HL-60/S4 (cell line): ENCODE data around the gene CCDC69.
"Not testable (repeated sequence)": the region's sequence is repeated elsewhere in the genome, so short reads cannot be mapped to it uniquely, and the experiment has no call there.

Source experiments
- in situ Hi-C: fragments of 300-500 bp; cut with MboI; formaldehyde crosslinking; loops from 2 replicates; pipeline ENCODE4 v1.14.3; 2022; ENCODE audit warnings: low sequenced_read_pairs

The CCDC69 gene

DNA sequence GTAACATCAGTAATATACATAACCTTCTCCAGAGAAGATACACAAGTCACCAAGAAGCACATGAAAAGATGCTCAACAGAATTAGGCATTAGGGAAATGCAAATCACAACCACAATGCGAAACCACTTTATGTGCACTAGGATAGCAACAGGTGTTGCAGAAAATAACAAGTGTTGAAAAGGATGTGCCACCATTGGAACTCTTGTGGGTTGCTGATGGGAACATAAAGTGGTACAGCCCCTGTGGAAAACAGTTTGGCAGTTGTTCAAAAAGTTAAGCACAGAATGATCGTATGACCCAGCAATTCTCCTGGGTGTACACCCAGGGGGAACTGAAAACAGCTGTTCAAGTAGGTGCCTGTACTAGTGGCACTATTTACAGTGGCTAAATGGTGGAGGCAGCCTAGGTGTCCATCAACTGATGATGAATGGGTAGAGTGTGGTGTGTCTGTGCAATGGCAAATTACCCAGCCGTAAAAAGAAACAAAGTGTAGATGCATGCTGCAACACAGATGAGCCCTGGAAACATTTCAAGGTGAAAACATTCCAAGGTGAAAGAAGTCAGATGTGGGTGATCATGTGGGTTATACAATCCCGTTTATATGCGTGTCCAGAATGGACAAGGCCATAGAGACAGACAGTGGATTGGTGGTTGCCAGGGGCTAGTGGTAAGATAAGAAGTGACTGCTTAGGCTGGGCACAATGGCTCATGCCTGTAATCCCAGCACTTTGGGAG is 27.2 kb downstream of the CCDC69 start:
- in situ Hi-C loops: no loop called here

DNA sequence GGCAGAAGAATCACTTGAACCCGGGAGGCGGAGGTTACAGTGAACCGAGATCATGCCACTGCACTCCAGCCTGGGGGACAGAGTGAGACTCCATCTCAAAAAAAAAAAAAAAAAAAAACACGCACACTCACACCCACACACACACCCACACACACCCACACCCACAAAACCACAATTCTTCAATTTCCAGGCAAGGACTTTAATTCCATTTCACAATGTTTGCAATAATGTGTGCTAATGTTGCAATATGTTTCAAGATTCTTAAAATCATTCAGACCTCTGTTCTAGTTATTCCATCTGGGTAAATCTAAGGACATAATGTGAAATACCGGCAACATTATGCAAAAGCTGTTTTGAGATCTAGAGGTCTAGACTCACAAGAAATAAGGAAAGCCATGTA is 28.3 kb downstream of the CCDC69 start:
- in situ Hi-C loops: no loop called here

DNA sequence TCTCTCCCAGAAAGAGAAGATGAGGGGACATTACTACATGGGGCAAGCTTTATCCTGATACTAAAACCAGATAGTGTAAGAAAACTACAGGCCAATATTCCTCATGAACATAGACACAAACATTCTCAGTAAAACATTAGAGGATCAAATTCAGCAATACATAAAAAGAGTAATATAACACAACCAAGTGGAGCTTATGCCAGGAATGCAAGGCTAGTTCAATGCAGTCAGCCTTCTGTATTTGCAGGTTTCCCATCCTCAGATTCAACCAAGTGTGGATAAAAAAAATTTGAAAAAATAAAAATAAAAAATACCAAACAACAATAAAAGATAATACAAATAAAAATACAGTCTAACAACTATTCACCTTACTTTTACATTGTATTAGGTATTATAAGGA is 31.3 kb downstream of the CCDC69 start:
- in situ Hi-C loops: no loop called here

DNA sequence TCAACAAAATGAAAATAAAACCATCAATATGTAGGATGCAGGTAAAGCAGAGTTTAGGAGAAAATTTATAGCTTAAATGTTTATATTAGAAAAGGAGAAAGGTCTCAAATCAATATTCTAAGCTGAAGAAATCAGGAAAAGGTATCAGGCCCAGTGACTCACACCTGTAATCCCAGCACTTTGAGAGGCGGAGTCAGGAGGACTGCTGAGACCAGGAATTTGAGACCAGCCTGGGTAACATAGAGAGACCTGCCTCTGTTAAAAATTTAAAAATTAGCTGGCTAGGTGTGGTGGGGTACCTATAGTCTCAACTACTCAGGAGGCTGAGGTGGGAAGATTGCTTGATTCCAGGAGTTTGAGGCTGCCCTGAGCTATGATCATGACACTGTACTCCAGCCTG is 32.2 kb downstream of the CCDC69 start:
- in situ Hi-C loops: no loop called here

DNA sequence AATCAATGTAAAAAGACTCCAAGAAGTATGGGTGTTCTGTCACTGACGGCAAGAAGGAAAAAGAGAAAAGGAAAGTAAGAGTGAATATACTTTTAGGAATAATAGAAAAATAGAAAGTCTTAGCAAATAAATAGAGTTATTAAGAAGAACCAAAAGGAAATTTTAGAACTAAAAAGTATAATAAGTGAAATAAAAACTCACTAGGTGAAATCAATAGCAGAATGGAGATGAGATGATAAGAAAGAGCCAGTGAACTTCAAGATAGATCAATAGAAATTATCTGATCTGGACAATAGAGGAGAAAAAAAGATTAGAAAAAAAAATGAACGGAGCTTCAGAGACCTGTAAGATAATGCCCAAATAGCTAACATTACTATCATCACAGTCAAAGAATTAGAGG is 34.7 kb downstream of the CCDC69 start:
- in situ Hi-C loops: no loop called here

DNA sequence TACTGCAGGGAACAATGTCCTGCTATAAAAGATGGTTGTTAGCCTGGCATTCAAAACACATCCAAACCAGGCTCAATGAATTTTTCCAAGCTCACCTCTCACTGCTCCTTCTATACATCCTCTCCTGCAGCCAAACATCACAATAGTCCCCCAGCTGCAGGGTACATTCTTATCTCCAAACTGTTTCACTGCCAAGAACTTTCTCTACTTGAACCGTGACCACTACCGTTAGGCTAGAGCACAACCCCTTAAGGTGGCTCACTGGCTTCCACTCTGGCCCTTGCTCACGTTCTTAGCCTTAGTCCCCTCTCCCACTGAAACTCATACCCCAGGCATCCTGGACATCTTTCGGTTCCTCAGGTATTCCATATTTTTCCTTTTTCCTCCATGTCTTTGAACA is 37.4 kb downstream of the CCDC69 start:
- in situ Hi-C loops: no loop called here

DNA sequence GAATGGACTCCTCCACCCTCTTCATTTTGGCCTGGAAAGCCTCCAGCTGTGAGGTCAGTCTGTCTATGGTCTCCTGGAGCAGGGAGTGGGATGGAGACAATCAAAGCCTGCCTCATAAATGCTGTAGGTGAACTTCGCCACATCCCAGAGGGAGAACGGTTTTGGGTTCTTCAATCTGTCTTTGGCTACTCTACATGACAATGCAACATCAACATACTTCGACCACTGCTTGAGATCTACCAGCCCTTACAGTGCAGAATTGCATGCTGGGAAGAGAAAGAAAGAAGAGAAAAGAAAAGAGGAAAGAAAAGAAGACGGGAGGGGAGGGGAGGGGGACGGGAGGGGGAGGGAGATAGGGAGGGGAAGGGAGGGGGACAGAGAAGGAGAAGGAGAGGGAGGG is 37.8 kb downstream of the CCDC69 start:
- in situ Hi-C loops: no loop called here

DNA sequence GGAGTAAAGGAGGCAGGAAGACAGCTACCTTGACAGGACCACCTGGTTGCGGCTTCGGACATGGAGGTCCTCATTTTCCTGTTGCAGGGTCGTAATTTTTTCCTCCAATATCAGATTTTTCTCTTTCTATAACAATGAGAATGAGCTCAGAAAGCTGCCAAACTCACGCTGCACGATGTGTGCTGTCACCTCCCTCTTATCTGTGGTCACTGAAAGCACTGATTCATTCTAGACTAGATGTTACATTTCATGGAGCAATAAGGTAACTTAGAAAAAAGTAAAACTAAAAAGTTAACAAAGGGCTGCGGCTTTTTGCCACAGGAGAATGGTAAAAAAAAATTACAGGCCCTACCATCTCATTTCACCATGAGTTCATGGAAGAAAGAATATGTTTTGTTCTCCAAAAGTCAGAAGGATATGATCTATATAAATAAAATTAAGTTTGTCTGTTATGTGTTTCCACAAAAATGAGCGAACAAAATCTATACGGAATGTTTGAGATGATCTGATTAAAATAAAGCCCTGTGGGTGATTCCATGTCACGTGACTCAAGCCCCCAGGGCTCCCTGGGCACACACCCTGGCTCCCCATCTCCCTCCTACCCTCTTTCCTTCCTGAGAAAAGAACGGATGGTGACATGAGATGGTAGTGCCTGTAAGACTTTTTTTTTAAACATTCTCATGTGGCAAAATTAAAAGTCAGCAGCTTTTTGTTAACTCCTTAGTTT is 39.4 kb downstream of the CCDC69 start:
- in situ Hi-C loops: no loop called here

DNA sequence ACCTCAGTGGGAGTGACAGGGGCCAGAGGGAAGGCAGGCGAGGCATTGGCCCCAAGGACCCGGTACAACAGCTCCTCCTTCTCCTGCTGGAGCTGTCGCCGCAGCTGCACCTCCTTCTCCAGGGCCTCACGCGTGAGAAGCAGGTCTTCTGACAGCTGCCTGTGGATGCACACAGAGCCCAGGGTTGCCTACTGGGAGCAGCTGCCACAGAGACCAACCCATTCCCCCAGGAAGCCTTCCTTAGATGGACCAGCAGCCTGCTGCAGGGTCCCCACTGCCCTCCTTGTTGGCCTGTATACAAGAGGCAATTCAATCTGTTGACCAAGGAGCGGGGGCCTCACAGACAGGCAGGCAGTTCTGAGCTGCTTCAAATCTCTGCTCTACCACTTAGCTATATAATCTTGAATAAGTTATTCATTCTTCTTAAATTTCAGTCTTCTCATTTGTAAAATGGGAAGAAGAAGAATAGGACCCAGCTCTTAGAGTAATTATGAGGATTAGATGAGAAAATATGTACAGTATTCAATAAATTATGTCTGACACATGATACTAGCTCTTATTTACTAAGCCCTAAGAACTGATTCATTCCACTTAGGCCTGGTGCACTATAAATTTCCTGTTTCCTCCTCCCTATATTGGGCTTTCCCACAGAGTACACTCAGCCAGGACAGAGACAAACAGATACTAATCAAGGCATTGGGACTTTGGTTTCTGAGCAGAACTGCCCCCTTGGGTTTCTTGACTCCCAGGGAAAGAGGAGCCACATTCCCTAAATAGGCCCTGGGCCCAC is 40.2 kb downstream of the CCDC69 start:
- in situ Hi-C loops: no loop called here

DNA sequence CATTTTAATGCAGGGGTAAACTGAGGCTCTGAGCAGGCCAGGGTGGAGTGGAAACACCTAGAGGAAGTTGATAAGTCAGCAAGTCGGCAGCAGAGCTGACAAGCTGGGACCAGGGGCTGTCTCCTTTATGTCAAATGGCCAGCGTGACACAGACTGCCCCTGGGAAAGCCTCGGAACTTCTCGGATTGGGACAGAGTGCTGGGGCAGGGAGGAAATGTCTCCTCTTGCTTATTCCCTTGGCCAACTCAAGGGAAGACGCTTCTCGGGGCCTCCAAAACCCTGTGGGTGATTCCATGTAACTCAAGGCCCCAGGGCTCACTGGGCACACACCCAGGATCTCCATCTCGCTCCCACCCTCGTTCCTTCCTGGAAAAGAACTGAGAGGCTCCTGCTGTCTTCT is 40.9 kb downstream of the CCDC69 start:
- in situ Hi-C loops: no loop called here

DNA sequence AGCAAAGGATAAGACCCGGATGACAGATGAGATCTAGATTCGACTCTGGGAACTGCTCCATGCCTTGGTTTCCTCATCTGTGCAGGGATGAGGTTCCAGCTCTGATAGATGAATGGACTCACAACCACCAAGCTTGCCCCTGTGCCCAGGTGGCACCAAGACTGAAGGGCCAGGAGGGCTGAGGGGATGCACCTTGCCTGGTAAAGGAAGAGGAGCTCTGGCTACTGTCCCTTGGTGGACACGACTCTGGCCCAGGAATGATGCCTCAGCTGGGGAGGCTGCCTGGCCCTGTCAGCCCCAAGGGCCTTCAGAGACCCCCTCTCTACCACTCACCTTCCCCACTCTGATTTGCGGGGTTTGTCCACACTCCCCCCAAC is 41.4 kb downstream of the CCDC69 start:
- in situ Hi-C loops: no loop called here

DNA sequence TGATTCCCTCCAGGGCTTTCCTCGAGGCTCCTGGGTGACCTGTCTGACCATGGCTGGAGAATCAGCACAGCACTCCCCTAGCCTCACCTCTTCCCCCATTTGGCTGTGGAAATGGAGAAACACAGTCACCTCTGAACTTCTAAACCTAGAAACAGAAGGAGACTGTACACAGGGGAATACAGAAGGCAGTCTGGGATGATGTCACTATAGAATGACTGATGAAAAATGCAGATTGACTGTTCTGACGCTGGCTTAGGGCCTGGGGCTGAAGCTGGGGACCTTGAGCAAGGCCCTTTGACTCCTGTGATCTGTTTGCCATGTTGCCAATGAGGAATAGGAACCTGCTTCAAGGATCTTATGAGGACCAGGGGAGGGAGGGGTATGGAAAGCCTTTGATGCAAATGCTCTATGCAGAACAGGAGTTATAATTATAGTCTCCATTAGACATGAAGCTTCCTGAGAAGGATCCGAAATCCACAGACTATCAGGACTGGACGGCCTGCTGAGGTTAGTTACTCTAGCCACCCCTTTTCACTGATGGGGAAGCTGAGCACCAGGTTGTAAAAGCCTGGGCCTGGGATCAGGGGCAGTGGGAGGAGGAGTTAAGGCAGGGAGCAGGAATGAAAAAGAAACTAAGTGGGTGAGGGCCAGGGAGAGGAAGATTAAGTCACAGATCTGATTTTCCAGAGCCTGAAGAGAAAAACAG is 41.9 kb downstream of the CCDC69 start:
- in situ Hi-C loops: no loop called here

DNA sequence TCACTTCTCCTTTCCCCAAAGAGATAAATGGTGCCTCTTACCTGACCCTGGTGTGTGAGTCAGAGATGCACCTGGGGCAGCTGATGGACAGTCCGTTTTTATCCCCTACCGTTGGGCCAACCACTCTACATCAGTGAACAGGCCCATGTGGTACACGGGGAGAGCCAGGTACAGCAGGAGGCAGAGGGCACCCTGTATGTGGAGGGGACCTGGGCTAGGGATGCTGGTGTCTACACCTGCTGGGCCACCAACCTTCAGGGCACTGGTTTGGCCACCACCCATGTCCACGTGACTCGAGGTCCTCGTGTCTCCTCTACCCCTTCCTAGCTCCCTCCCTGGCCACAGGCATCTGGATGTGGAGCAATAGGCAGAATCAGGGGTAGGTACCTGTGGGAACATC is 43.6 kb downstream of the CCDC69 start:
- in situ Hi-C loops: no loop called here

DNA sequence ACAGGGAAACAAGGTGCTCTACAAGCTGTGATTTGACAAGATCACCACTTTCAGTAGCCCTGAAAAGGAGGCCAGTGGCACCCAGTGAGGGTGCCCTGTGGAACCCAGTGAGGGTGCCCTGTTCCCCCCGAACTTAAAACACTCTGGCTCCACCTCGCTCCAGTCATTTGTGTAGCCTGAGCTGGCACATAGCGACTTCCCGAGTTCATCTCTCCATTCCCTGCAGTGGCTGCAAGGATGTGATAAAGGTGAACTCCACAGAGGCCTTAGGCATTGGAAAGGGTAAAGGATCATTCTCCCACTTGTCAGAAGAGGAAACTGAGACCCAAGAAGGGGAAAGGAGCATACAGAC is 44.4 kb downstream of the CCDC69 start:
- in situ Hi-C loops: no loop called here

DNA sequence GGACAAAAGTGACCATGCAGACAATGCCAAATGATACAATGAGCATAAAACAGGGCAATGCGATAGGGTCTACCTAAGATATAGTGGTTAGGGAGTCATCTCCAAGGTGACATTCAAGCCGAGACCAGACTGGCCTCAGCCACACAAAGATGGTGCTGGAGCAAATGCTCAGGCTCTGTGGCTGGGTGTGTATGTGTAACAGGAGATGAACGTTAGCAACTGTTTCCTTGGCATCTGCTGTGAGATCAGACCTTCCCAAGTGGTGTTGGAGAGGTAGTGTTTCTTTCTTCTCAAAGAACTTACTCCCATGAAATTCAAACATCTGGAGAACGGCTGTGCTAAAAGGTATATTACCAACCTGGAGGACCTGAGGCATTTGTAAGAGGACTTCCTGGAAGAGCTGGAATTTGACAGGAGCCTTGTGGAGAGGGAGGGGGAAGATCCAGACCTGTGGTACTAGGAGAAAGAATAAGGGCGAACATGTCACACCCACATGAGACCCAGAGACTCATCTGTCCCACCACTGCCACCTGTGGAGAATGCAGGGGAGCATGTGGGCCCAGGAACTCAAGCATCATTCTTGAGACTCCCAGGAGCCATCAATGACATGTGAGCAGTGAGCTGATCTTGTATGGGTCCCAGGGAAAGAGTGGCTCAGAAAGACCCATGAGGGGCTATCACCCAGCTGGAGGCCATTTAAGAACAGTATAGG is 45.0 kb downstream of the CCDC69 start:
- in situ Hi-C loops: no loop called here

DNA sequence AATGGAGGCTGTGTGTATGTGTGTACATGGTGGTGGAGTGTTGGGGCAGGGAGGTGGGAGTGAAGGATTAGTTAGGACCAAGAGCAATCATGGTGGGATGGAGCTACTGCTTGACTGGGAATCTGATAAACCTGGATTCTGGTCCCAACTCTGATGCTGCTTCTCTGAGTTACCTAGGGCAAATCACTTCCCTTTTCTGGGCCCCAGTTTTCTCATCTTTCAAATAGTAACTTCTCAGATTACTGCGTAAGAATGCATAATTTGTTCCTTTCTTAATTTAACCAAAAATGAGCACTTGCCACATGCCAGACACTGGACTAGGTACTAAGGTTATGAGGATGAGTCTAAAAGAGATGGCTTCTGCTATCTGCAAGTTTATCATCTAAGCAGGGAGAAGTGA is 45.5 kb downstream of the CCDC69 start:
- in situ Hi-C loops: no loop called here

DNA sequence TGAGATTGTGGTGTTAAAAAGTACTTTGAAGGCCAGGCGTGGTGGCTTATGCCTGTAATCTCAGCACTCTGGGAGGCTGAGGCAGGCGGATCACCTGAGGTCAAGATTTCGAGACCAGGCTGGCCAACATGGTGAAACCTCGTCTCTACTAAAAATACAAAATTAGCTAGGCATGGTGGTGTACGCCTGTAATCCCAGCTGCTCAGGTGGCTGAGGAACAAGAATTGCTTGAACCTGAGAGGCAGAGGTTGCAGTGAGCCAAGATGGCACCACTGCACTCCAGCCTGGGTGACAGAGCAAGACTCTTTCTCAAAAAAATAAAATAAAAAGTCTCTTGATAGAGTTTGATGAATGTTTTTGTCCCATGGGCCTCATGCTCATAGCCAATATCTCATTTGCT is 47.6 kb downstream of the CCDC69 start:
- in situ Hi-C loops: not testable (repeated sequence)

DNA sequence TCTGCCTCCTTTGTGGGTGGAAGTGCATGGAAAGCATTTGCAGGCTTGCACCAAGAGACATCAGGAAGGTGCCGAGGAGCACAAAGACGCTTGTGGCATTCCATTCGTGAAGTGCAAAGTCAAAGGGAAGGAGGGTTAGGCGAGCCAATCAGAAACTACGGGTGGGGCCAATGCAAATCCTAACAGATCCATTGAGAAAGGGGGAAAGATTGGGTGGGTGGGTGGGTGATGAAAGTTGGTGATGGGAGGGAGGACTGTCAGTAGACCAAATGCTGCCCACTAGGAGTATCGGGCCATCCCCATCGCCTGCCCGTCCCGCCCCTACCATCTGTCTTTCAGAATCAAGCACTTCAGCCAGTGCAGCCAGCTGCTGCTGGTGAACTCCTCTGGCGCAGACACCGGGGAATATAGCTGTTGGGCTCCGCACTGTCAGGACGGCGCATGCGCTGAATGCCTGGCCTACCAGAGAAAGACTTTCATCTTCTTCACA is 49.2 kb downstream of the CCDC69 start:
- in situ Hi-C loops: no loop called here

DNA sequence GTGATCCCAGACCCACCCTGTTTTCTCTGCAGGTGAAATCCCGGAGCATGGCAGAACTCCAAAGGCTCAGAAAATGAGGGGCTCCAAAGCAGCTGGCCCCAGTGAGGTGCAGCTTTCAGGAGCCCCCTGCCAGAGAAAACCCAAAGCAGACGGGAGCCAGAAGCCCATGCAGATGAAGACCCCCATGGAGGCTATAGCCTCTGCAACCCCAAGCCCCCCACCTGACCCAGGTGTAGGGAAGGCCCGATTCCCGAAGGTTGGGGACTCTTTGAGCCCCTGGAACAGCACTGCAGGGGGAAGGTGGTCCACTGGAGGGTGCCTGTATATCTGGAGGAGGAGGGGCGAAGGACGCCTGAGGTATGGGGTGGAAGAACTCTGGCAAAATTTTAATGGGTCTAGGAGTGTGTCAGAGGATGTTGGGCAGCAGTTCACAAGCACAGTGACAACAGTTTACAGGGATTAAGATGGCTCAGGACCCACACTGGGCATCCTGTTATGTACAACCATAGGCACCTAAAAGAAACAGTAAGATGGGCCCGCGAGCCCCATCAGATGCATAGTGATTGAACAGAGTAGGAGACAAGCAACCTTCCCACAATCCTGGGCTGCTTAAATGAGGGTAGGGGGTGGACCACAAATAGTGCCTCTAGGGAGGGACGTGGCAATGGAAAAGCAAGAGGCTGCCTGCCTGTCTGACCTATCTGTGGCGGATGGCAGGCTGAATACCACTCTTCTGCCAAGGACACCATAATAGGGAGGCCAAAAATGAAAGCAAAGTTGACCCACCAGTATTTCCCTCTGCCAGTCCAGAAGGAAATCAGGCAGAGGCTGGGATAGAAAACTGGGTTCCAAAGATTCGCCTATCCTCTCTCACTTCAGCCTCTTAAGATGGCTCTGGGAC is 49.9 kb downstream of the CCDC69 start:
- in situ Hi-C loops: no loop called here

DNA sequence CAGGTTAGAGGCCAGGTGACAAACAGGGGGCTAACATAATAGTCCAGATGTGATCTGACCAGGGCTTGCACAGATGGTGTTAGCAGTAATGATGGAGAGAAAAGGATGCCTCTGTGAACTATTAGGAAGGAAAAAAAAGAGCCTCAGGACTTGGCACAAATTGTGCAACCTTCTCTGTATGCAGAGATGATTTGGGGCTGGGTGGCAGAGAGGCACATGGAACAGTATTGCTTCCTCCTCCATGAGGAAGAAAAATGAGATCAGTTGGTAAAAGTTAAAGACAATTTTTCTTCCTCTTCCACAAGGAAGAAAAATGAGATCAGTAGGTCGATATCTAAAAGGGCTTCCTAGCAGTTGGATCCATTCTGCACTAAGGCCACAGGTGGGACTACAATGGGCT is 52.4 kb downstream of the CCDC69 start:
- in situ Hi-C loops: no loop called here
